Bone marrow (tissue), 2 donors: ENCODE measurements around the gene EBF3.

Experiments
- DNase-seq, 2 donors: peaks; one replicate each; lab custom pipeline; 2025; lab: John Stamatoyannopoulos, UW

The EBF3 gene

DNA sequence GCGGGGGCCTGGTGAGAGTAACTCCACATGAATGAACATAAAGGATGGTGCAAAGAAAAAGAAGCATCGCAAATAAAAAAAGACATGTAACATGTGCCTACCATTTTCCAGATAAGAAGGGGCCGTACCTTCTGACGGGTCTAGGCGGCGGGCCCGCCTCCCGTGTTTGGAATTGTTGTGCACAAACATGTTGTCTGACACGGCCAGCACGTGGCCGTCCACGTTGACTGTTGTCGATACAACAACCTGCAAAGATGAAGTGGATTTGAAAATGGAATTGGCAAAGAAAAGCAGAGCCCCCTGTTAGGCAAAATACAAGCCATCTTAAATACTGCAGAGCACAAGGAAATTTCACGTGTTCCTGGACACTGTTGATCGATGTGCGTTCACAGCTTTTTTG, 90.7 kb downstream of the EBF3 start:
- DNase-seq = no peak

DNA sequence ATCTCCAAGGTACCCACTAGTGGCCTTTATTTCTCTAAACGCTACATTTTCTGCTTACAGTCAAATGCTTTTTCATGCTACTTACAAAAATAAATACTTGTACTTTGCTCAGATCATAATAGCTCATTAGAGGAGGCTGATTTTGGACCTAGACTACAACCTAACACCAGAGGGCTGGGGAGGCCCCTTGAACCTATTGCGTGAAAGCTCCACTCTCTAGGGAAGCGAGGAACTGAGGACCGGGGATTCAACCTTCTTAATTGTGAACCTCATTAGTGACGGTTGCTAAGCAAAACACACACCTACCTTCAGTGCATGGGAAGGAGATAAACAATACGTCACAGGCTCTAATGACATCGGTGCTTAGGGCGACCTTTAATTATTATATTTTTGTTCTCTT, 92.1 kb downstream of the EBF3 start:
- DNase-seq = no peak

DNA sequence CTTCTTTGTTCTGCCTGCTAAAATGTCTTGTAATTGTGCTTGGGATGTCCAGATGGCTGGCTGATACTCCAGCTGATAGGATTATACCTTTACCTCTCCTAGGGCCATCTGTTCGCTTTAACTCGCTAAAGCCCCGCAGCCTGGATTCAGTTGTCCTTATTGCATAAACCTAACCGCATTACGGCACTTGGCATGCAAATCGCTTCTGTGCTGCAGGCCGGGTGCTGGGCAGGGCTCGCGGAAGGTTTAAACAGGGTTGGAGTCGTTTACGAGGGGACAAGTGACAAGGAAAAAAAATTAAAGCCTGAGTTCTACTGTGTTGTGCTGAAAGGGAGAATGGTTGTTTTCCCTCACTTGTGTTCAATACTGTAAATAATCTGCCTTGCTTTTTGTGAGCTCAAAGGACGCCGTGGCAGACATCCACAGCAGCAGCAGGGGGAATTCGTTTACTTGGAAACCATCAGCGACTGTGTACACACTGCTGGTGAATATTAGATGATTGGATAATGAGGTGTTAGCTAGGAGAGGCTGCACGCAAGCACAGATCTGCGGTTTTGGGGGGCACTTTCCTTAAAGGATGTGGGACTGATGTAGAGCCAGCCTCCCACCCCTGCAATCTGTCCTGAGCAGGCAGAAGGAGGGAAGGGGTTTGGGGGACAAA, 93.0 kb downstream of the EBF3 start:
- DNase-seq = peak in 1 of 2 donors; percentile 73

DNA sequence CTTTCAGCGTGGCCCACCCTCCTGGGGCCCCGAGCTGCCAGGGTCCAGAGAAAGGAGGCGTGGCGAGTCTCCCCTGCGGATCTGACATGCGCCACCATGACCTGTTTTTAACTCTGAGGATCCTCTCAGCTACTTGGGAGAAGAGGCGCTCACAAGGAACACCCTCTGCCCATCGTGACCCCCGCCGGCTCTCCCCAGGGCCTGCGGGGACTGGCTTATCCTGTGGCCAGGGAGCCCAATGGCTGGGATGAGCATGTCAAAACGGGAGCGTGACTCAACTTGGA, 93.7 kb downstream of the EBF3 start:
- no peak for DNase-seq

DNA sequence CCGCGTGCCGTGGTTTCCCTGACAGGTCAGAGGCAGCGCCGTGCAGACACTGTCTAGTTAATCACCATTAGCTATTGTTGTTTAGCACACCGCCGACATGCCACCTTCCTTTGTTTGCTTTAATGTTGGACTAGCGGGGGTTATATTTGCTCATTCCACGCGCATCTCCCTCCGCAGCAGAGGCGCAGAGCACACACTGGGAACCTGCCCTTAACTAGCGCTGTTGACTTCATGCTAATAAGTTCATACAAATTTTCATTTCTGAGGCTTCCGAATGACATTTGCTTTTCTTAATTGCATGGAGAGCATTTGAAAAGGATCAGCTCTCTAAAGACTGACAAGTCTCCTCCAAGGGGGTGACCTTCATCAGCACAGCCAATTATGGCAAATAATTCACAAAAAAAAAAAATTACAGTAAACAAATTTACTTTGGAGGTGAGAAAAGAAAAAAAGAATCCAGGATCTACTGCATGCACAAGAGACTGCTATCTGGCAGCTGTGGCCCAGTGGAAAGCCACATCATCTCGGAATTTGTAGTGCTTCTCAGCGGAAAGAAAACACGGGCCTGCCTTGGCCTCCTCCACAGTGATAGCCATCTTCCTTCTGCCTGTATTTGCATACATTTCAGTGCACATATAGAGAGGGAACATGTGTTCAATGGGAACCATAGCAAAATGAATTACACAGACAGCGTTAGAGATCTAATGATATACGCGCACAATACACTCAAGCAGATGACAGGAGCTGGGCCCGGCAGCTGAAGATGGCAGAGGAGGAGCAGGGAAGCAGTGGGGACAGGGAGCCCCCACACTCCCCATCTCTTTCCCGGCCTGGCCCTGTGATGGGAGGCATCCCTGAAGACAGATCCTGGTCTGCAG, 94.2 kb downstream of the EBF3 start:
- no peak for DNase-seq

DNA sequence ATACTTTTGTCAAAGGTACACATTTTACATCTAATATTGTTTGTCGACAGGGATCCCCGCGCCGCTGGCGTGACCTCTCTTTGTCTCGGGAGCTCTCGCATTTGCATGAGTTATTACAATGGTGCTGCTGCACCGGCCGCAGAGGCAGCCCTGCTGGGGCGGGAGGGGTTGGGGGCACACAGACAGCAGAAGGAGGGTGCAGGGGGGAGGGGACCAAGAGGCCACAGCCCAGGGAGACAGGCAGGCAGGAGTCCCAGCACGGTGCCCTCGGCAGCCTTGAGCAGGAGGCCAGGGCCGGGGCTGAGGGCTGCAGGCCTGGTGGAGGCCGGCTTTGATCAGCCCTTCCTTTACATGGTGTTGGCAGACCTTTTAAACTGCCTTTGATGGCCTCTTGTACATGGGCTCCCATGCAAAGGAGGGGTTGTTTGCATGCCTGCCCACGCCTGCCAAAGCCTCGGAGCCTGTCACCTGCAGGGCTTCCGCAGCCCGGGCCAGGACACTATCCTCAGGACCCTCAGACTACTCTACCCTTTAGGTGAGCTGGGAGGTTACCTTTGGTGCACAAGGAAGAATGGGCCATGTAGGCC, 95.5 kb downstream of the EBF3 start:
- DNase-seq = no peak

DNA sequence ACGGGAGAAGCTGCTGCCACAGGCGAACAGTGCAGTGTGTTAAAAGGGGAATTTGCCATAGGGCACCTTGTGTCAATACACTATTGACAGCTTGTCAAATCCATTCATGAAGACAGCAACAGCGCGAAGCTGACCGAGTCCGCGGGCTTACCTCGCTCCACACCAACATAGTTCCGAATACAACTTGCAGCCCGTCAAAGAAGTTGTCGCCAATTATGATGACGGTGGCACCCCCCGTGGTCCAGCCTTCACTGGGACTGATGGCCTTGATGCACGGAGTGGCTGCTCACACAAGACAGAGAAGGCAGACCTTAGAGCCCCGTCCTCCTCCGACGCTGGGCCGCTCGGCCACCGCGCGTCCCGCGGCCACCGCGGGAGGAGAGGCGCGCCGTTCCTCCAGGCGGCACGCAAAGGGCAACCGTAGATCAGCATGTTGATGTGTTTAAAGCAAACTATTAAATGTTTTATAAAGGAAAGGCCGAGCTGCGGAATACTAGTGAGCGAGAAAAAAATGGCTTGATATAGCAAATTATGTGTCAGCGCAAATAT, 96.4 kb downstream of the EBF3 start:
- no peak for DNase-seq

DNA sequence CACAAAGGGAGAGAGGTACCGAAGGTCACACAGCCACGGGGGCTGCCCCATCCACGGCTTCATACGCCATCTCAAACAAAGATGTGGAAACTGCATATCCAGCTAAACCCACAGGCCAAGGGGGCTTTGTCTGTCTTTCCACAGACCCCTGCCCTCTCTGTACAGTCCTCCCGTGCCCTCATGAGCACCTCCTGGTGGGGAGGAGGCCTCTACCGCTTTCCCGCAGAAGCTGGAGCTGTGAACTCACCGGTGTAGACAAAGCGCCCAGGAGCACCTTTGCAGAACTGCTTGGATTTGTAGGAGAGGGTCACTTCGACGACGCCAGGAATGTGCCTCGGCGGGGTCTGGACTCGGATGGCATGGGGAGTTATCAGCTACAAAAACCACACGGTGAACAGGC, 97.2 kb downstream of the EBF3 start:
- DNase-seq = no peak

DNA sequence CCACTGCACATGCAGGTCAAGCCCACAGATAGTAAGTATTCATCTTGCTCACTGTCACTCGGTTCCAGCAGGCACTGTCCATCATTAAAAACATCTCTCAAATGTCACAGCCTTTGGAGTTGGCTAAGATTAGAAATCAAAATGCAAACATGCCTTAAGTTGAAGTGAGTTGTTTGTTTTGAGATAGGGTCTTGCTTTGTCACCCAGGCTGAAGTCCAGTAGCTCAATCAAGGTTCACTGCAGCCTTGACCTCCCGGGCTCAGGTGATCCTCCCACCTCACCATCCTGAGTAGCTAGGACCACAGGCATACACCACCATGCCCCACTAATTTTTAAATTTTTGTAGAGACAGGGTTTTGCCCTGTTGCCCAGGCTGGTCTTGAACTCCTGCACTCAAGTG, 98.1 kb downstream of the EBF3 start:
- no peak for DNase-seq

DNA sequence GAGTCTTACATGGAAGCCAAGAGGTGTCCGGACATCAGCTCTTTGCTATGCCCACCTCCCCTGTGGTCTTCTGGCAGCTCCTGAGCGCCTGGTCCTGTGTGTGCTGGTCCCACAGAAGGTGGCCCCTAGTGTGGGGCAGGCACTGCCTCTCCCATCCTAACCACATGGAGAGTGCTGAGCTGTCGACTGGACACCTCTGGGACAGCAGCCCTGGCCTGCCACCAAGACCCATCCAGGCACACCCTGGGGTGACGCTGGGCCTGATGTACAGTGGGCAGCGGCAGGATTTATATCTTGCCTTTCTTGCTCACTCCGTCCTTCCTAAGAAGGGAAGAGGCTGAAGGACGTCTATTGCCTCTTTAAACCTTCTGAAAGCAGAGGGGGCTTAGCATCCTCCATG, 98.7 kb downstream of the EBF3 start:
- DNase-seq = no peak

DNA sequence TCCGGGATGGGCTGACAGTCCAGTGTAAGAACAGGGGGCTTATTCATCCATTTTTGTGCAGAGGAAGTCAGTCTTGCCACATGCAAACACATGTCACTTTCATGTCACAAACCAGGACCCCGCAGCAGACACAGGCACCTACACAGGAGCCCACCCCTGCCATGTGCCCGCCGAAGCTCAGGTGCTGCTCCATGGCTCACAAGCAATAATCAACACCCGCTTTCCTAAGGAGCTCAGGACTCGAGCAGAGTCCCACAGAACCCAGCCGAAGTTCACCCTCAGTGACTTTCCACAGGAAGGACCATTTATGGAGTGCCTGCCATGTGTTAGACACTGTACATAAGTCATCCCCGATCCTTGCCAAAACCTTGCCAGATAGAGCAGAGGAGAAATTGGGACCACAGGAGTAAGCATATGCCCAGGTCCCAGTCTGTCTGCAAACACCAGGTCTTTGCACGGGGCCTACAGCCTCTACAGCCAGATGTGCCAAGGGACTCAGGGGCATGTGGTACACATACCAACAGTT, 99.4 kb downstream of the EBF3 start:
- DNase-seq = no peak

DNA sequence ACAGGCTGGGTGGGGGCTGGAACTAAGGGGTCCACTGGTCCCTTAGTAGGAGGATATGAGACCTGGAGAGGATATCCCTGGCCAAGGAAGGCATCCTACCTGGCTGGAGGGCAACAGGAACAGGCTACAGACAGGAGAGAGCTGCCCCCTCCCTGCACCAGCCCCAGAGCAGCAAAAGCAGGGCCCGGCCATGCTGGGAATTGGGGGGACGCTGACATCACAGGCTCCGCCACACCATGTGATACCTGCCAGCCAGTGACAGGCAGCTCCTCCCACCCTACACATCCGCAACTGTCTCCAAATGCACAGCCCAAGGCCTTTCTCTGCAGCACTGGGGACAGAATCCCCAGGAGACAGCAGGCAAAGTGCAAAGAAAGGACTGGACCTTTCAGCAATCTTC, 100.0 kb downstream of the EBF3 start:
- DNase-seq = no peak

DNA sequence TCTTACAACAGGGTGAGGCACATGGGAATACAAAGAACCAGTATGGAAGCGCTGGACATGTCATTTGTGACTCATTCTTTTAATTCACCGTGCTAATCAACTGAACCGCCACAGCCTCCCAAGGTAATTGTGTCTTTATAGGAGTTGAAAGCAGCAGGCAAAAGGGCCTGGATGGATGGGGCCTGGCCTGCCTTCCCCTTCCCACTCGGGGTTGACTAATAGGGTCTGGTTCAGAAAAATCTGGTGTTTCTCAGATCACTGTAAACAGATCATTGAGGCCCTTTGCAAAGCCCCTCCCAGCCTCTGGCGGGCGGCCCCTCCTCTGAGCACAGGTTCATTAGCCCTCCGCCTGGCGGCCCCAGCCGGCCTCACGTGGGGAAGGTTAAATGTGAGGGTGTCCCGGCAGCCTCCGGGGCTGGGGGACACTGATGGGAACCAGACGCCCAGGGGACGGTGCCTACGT, 100.8 kb downstream of the EBF3 start:
- DNase-seq = no peak

DNA sequence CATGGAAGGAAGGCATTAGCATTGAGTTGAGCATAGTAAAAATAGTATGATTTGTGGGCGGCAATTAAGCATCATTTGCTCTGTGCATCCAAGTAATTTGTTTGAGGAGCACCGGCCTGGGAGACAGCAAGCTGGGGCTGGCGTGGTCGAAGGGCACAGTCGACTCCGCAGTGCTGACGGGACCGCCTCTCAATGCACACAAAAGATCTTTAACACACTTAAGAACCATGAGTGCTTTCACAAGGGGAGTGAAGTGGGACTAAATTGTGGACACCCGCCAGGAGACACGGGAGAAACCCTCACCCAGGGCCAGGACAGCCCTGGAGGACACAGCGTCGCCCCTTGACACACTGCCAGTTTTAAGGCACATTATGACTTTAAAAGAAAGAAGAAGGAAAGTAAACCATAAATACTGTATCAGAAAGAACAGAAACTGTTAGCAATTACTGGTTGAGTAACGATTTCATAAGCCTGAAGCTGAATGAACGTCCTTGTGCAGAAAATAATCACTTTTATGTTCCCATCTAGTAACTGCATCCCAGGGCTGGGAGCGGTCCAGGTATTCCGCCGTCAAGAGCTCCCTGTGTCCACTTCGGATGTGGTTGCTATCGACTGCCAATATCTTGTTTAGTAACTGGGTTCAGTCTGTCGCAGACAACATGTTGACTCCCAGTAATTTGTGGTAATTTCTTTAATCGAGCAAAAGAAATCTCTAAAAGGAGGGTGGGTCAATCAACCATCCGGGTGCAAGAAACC, 102.1 kb downstream of the EBF3 start:
- DNase-seq = no peak

DNA sequence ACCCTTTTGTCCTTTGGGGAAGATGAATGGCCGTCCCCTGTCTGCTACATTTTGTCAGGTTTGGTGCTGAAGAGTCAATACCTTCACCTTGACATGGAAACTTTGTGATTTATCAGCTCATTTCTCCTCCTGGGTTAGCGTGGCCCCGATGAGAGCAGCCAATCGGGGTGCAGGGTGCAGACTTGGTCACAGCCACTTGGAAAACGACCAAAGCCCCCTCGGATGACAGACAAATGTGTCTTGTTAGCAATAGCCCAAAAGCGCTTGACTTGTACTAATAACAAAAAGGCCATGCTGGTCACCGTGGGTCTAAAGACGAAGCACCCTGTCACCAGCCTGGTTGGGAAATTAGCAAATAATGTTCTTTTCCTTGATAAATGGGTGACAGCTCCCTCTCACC, 103.7 kb downstream of the EBF3 start:
- DNase-seq = no peak

DNA sequence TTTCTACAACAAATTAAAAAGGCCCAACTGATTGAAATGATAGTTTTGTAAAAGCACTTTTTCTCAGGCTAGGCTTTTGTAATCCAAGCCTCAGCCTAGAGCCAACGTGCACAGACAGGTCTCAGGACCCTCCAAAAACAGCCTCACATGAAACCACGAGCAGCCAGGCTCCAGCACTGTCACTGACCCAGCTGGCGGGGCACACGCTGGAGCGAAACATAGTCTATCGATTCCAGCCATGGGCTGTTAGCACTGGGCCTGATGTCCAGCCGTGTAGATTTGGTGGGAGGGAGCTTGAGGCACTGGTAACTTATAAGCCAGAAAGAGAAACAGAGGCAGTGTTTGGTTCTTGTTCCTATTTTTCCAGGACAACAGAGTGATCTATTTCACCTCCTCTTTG, 104.5 kb downstream of the EBF3 start:
- DNase-seq = no peak

DNA sequence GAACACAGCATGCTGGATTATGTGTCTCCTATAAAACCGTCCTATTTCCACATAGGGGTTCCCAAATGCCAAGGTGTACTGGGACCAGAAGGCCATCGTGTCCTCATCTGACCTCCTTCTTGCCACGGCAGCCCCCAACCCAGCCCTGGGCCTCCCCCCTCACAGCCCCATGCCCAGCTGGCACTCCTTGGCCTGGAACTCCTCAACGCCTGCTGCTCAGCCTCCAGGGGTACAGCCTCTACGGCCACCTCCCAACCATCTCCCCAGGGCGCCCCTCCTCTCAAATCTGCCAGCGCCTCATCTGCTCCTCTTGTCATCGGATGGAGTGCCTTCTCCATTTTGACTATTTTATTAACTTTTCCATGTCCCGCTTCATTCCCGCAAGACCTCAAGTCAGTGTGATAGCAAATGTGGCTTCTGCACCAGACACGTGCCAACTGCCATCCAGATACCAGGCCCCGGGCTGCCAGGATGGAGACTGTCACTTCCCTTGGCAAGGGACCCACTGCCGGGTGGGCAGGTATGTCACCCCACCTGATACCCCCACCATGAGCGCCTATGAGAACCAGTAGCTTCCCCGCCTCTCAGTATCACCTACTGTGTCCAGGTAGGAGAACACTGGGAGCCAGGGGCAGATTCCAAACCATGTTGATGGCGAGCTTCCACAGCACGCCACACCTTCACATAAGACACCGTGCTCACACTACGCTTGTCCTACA, 106.7 kb downstream of the EBF3 start:
- DNase-seq = no peak

DNA sequence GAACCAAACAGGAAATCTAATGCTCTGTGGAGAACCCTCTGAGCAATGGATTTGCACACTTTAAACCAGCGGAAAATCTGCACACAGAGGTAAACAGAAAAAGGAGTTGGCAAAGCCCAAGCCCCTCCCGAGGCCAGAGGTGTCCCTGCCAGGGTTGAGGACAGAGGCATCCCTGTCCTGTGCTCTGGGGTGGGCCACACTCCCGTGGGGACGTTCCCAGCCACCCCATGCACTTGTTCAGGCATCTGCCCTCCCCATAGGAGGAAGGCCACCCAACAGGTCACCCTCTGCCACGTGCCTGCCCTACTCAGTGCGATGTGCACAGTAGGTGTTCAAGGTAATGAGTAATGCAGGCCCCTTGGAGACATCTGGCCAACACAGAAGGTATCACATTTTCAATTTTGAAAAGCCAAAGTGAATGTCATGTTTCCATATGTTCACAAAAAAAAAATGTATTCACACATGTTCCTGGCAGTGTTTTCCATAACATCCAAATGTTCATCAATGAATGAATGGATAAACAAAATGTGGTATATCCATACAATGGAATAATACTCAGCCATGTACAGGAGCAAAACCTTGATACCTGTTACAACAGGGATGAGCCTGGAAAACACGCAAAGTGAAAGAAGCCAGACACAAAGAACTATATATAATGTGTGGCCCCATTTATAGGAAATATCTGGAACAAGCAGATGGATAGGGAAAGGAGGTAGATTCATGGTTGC, 108.1 kb downstream of the EBF3 start:
- no peak for DNase-seq

DNA sequence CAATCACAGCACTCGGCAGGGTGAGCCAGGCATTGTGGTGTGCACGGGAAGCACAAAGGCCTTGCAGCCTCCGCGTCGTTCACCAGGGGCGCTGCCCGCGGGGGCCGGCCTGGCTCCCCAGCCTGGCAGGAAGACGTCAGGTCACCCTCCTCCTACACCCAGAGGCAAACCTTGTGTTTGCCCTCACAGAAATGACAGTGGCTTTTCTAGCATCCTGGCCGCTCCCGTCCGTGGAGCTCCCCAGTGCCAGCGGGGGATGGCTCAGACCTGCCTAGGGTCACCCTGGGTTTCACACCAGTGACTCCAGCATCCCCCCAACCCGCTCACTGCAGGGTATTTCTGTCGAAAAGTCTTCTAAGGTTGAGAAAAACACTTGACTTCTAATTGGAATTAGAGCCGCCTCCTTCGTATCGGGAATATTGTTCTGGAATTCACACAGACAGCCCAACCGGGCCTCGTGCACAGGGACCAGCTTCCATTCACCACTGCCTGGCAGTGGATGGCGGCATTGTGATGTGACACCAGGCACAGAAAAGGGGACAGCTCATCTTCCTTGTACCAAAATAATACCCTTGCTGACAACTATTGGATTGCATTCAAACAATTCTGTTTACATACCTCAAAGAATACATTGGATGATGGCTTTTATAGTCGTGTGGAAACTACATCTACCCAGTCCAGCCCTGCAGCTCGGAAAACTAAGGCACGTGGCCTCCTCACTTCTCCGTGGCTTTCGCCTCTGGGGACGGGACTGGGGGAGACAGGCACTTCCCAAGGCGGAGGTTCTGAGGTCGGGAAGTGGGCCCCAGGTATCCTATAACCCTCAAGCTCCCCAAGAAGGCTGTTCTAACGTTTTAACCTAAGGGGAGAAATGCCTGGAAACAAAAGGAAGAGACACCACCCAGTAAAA, 109.0 kb downstream of the EBF3 start:
- DNase-seq = no peak

DNA sequence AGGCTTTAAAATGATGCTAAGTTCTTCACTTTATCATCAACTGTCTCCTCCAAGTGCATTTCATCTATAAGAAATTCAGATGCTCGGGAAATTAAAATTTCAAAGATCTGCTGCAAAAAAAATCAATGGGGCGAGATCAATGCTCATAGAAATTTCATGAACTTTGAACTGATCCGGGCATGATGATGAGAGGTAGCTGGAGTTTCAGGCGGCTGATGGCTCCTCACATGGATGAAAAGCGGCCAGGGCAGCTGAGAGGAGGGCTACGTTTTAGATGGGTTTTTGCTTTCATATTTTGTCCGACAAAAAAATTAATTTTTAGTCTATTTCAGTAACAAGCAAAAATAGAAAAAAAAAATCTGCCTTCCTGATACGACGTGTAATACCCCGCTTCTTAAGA, 109.9 kb downstream of the EBF3 start:
- DNase-seq = no peak
